IMR-90 (cell line): ENCODE measurements around the gene ADAP1. TPM values are rescaled to one million over a fixed set of nuclear protein-coding genes. Genes with fewer than 3 reads are reported as not detected.

Experiments
- ATAC-seq: fragments of 200-7000 bp; cut with Tn5 transposase; 2 replicates; pipeline ENCODE4 v1.9.1; 2020; ENCODE audit warnings: low read depth, mild to moderate bottlenecking, moderate library complexity
- BruUV-seq: library from RNA; stranded (reverse); fragments of 400-500 nt; replicated peaks from 2 replicates; lab custom pipeline; 2021; lab: Mats Ljungman, UMichigan
- CTCF ChIA-PET: fragments of 300-600 bp; formaldehyde crosslinking; extraction: SDS; loops from one replicate; lab custom pipeline; 2021; ENCODE audit warnings: antibody characterized with exemption; lab: Yijun Ruan, JAX
- POLR2A ChIA-PET: fragments of 300-600 bp; sonication (Branson Sonifier 250); formaldehyde crosslinking; loops from one replicate; lab custom pipeline; 2022; ENCODE audit warnings: antibody characterized with exemption; ENCODE audit not compliant: unreplicated experiment; lab: Charles Lee
- DNase-seq: peaks from one replicate; pipeline ENCODE4 v3.0.0; 2013
- H2AFZ ChIP-seq: replicated peaks from 2 replicates; pipeline ENCODE3; 2013; ENCODE audit warnings: low read length, mild to moderate bottlenecking; ENCODE audit not compliant: poor library complexity
- H2AK5ac ChIP-seq: 2 replicates; pipeline ENCODE4 v1.6.1; 2013; ENCODE audit warnings: low read depth, low read length, inconsistent platforms
- H2AK9ac ChIP-seq: replicated peaks from 2 replicates; pipeline ENCODE3; 2013; ENCODE audit warnings: mild to moderate bottlenecking, low read depth, low read length, moderate library complexity; ENCODE audit not compliant: poor library complexity
- H2BK120ac ChIP-seq: 2 replicates; pipeline ENCODE4 v1.6.1; 2013; ENCODE audit warnings: low read depth, low read length, inconsistent platforms
- H2BK15ac ChIP-seq: 3 replicates; pipeline ENCODE4 v1.6.1; 2013; ENCODE audit warnings: low read depth, low read length, inconsistent platforms
- H2BK20ac ChIP-seq: 2 replicates; pipeline ENCODE4 v1.6.1; 2013; ENCODE audit warnings: low read depth, mild to moderate bottlenecking, inconsistent platforms, low read length, moderate library complexity
- H2BK5ac ChIP-seq: 2 replicates; pipeline ENCODE4 v1.6.1; 2013; ENCODE audit warnings: mild to moderate bottlenecking, low read depth, low read length, inconsistent platforms; ENCODE audit not compliant: poor library complexity, severe bottlenecking
- H3K14ac ChIP-seq: replicated peaks from 2 replicates; pipeline ENCODE4 v1.6.1; 2013; ENCODE audit warnings: low read depth, low read length, inconsistent platforms
- H3K18ac ChIP-seq: 2 replicates; pipeline ENCODE4 v1.6.1; 2013; ENCODE audit warnings: low read depth, low read length, control low read depth
- H3K23ac ChIP-seq: 2 replicates; pipeline ENCODE4 v1.6.1; 2013; ENCODE audit warnings: low read depth, low read length, inconsistent platforms
- H3K27ac ChIP-seq: 2 replicates; pipeline ENCODE4 v1.5.1; 2013; ENCODE audit warnings: mild to moderate bottlenecking, control low read depth, low read length; ENCODE audit not compliant: insufficient read depth
- H3K27me3 ChIP-seq: 2 replicates; pipeline ENCODE4 v1.6.1; 2013; ENCODE audit warnings: low read length; ENCODE audit not compliant: control insufficient read depth, insufficient read depth
- H3K36me3 ChIP-seq: 2 replicates; pipeline ENCODE4 v1.6.1; 2013; ENCODE audit warnings: low read length, mixed read lengths; ENCODE audit not compliant: control insufficient read depth, insufficient read depth
- H3K4ac ChIP-seq: 2 replicates; pipeline ENCODE4 v1.6.1; 2013; ENCODE audit warnings: low read depth, low read length, inconsistent platforms
- H3K4me1 ChIP-seq: 2 replicates; pipeline ENCODE4 v1.6.1; 2013; ENCODE audit warnings: low read length, mixed read lengths; ENCODE audit not compliant: control insufficient read depth, insufficient read depth
- H3K4me2 ChIP-seq: 2 replicates; pipeline ENCODE4 v1.6.1; 2013; ENCODE audit warnings: low read depth, mild to moderate bottlenecking, control low read depth, low read length, moderate library complexity
- H3K4me3 ChIP-seq: 2 replicates; pipeline ENCODE4 v1.5.1; 2013; ENCODE audit warnings: low read depth, mild to moderate bottlenecking, control low read depth, low read length, moderate library complexity; ENCODE audit not compliant: insufficient read depth
- H3K56ac ChIP-seq: 2 replicates; pipeline ENCODE4 v1.6.1; 2013; ENCODE audit warnings: low read length, inconsistent platforms; ENCODE audit not compliant: insufficient read depth; ENCODE audit errors: extremely low read depth
- H3K79me1 ChIP-seq, 2 experiments: 2 replicates each; pipeline ENCODE4 v1.6.1; 2013; ENCODE audit warnings: low read length in 2 of 2, inconsistent platforms in 1 of 2, low read depth in 1 of 2
- H3K9ac ChIP-seq: 2 replicates; pipeline ENCODE4 v1.6.1; 2013; ENCODE audit warnings: low read depth, low read length, control low read depth
- H3K9me1 ChIP-seq: 2 replicates; pipeline ENCODE4 v1.6.1; 2013; ENCODE audit warnings: low read length, inconsistent platforms; ENCODE audit not compliant: insufficient read depth
- H3K9me3 ChIP-seq: 2 replicates; pipeline ENCODE4 v1.6.1; 2013; ENCODE audit warnings: low read length; ENCODE audit not compliant: control insufficient read depth, insufficient read depth
- H4K20me1 ChIP-seq: 2 replicates; pipeline ENCODE4 v1.6.1; 2013; ENCODE audit warnings: low read length, inconsistent platforms; ENCODE audit not compliant: insufficient read depth
- H4K5ac ChIP-seq: 2 replicates; pipeline ENCODE4 v1.6.1; 2013; ENCODE audit warnings: mild to moderate bottlenecking, low read depth, low read length, control low read depth
- H4K8ac ChIP-seq, 2 experiments: 2 replicates each; pipeline ENCODE4 v1.6.1; 2013; ENCODE audit warnings: low read depth in 2 of 2, low read length in 2 of 2, control low read depth in 1 of 2, inconsistent platforms in 1 of 2
- H4K91ac ChIP-seq: 2 replicates; pipeline ENCODE4 v1.6.1; 2013; ENCODE audit warnings: low read depth, low read length, inconsistent platforms; ENCODE audit not compliant: insufficient read depth
- CEBPB ChIP-seq: IDR thresholded peaks from 2 replicates; pipeline ENCODE4 v1.6.1; 2012; ENCODE audit warnings: low read depth, low read length, improper control_type of control experiment
- CHD1 ChIP-seq: IDR thresholded peaks from 2 replicates; pipeline ENCODE4 v1.6.1; 2012; ENCODE audit warnings: low read depth, low read length, improper control_type of control experiment
- CTCF ChIP-seq: conservative IDR thresholded peaks from 2 replicates; pipeline ENCODE4 v1.5.1; 2012; ENCODE audit warnings: mild to moderate bottlenecking, low read depth, low read length, improper control_type of control experiment
- FOS ChIP-seq: fragments of 150-350 bp; IDR thresholded peaks from 2 replicates; pipeline ENCODE4 v1.6.1; 2016; ENCODE audit warnings: low read depth, low read length
- MAFK ChIP-seq: IDR thresholded peaks from 2 replicates; pipeline ENCODE4 v1.6.1; 2012; ENCODE audit warnings: low read depth, low read length, improper control_type of control experiment
- MAZ ChIP-seq: IDR thresholded peaks from 2 replicates; pipeline ENCODE4 v1.6.1; 2012; ENCODE audit warnings: low read depth, mild to moderate bottlenecking, low read length, improper control_type of control experiment, moderate library complexity, borderline replicate concordance
- MXI1 ChIP-seq: IDR thresholded peaks from 2 replicates; pipeline ENCODE4 v1.6.1; 2012; ENCODE audit warnings: low read depth, mild to moderate bottlenecking, low read length, moderate library complexity, borderline replicate concordance
- POLR2A ChIP-seq: IDR thresholded peaks from 2 replicates; pipeline ENCODE4 v1.6.1; 2012; ENCODE audit warnings: mild to moderate bottlenecking, low read depth, low read length
- RAD21 ChIP-seq: IDR thresholded peaks from 2 replicates; pipeline ENCODE4 v1.6.1; 2012; ENCODE audit warnings: low read length, improper control_type of control experiment
- RCOR1 ChIP-seq: IDR thresholded peaks from 2 replicates; pipeline ENCODE4 v1.6.1; 2012; ENCODE audit warnings: mild to moderate bottlenecking, low read length, improper control_type of control experiment; ENCODE audit not compliant: insufficient replicate concordance
- RFX5 ChIP-seq: IDR thresholded peaks from 2 replicates; pipeline ENCODE4 v1.8.0; 2012; ENCODE audit warnings: low read depth, mild to moderate bottlenecking, low read length, moderate library complexity
- SMC3 ChIP-seq: fragments of 150-350 bp; IDR thresholded peaks from 2 replicates; pipeline ENCODE4 v1.6.1; 2016; ENCODE audit warnings: low read depth, mild to moderate bottlenecking, antibody characterized with exemption, low read length, moderate library complexity
- WGBS, 2 experiments: methylation state at CpG; one replicate each; pipeline versions ENCODE4 v1.1.5 to v1.1.7; 2013; ENCODE audit warnings: missing lambda C conversion rate in 2 of 2; ENCODE audit not compliant: insufficient read length in 1 of 2; ENCODE audit errors: extremely low coverage in 2 of 2; 5-methylcytosine and 5-hydroxymethylcytosine counted together
- dilution Hi-C: fragments of 300-500 bp; cut with HindIII; formaldehyde crosslinking; loops from one replicate; pipeline ENCODE4 v1.14.3; 2018; ENCODE audit warnings: low sequenced_read_pairs; ENCODE audit not compliant: unreplicated experiment
- in situ Hi-C: fragments of 300-500 bp; cut with MboI; formaldehyde crosslinking; loops from 3 replicates; pipeline ENCODE4 v1.14.3; 2019; ENCODE audit warnings: low sequenced_read_pairs, inconsistent platforms, mixed read lengths
- intact Hi-C: fragments of 100-400 bp; cut with micrococcal nuclease; formaldehyde crosslinking; loops from 2 replicates; pipeline ENCODE4 v1.10.0; 2022
- polyA plus RNA-seq, 3 experiments: library from polyadenylated mRNA; depleted of rRNA; stranded (reverse); fragments of >200 nt; gene quantifications; 2 replicates each; pipeline ENCODE4 v1.2.3, GENCODE V29; 2012; ENCODE audit warnings: low replicate concordance in 1 of 3
- total RNA-seq: library from RNA; depleted of rRNA; stranded (reverse); fragments of >200 nt; gene quantifications from 2 replicates; pipeline ENCODE4 v1.2.3, GENCODE V29; 2012
- TF ChIP-seq, protein P1 (sequence below): fragments of 150-350 bp; IDR thresholded peaks from 2 replicates; pipeline ENCODE4 v1.6.1; 2016; ENCODE audit warnings: low read depth, mild to moderate bottlenecking, low read length, moderate library complexity, borderline replicate concordance

ADAP1 gene
- total and polyA plus RNA-seq, 2 of the 4 experiments (the other 2 are of a cell fraction): 1.4 to 2.0 TPM

DNA sequence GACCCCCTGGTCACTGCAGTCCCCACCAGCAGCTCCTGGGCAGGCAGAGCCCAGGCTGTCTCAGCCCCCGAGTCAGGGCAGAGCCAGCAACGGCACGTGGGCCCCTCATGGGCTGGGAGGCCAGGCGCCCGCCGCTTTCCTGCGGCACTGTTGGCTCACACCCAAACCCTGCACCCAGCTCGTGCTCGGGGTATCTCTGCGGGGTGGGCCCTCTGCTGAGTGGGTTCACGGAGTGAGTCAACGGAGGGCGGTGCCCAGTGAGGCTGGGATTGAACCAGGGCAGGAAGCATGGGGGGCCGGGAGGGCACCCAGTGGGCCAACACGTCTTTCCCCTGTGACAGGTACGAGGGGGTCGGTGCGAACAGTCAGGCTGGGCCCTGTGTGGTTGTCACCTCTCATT lies 28.9 kb downstream of the ADAP1 start:
- H3K79me1 ChIP-seq: no peaks in the 10 kb centered on the region
- H4K5ac ChIP-seq: no peak overlapping the region
- no peak overlapping the region for H2BK120ac ChIP-seq
- H3K9me3 ChIP-seq: no peaks in the 10 kb centered on the region
- no peak overlapping the region for H4K91ac ChIP-seq
- H2BK20ac ChIP-seq: no peak overlapping the region
- POLR2A ChIA-PET: no interaction called here
- H2AK5ac ChIP-seq: no peak overlapping the region
- peaks cover 9% of the 10 kb centered on the region for H3K4me1 ChIP-seq
- no peak overlapping the region for H2BK5ac ChIP-seq
- no peak overlapping the region for H4K8ac ChIP-seq
- H3K56ac ChIP-seq: no peak overlapping the region
- H2AK9ac ChIP-seq: no peak overlapping the region
- DNase-seq: no peak
- TF ChIP-seq, protein P1, sequence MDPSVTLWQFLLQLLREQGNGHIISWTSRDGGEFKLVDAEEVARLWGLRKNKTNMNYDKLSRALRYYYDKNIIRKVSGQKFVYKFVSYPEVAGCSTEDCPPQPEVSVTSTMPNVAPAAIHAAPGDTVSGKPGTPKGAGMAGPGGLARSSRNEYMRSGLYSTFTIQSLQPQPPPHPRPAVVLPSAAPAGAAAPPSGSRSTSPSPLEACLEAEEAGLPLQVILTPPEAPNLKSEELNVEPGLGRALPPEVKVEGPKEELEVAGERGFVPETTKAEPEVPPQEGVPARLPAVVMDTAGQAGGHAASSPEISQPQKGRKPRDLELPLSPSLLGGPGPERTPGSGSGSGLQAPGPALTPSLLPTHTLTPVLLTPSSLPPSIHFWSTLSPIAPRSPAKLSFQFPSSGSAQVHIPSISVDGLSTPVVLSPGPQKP: no peak
- TF ChIP-seq MAFK (no peak), SMC3 (no peak), RAD21 (no peak), POLR2A (no peak), MXI1 (no peak), CHD1 (no peak), RFX5 (no peak), RCOR1 (no peak), CTCF (no peak), FOS (no peak), MAZ (no peak), CEBPB (no peak)
- no peak overlapping the region for H3K18ac ChIP-seq
- no peaks in the 10 kb centered on the region for H3K9me1 ChIP-seq
- no peak overlapping the region for H3K4ac ChIP-seq
- dilution Hi-C loops: no loop called here
- H3K9ac ChIP-seq: no peak overlapping the region
- no peaks in the 10 kb centered on the region for H3K27me3 ChIP-seq
- no peak overlapping the region for H3K27ac ChIP-seq
- no peak overlapping the region for H3K23ac ChIP-seq
- no peak overlapping the region for H2BK15ac ChIP-seq
- intact Hi-C loops: no loop called here
- ATAC-seq: no peak
- no peak overlapping the region for H3K14ac ChIP-seq
- H4K20me1 ChIP-seq: no peaks in the 10 kb centered on the region
- no peak overlapping the region for H2AFZ ChIP-seq
- BruUV-seq: no TSS peak
- WGBS, 2 experiments: 72% methylated on average over 5 of the region's 18 CpGs; no CpG with 5 or more reads in 1 of the 2 experiments
- in situ Hi-C loops: no loop called here
- no peak overlapping the region for H3K4me3 ChIP-seq
- H3K36me3 ChIP-seq: no peaks in the 10 kb centered on the region
- CTCF ChIA-PET: no interaction called here
- H3K4me2 ChIP-seq: no peak overlapping the region
